ENCODE results near the gene PDZD2.

GRCh38 chr5:31743678-31744077, 104.7 kb downstream of the PDZD2 start:
- no peak for TF ChIP-seq CTCF (IDR thresholded peaks at IDR 0.05; ENCODE audit: borderline replicate concordance, extremely low read depth, low read length, poor library complexity, severe bottlenecking)
- TF ChIP-seq EZH2 (IDR thresholded peaks at IDR 0.05; ENCODE audit: borderline replicate concordance, low read depth, low read length, severe bottlenecking): no peak
